DMS53 treated with DMSO at 0.1 percent for 48 hours (cell line): ENCODE data around the gene FAAH.

ENCODE experiments used
- DNase-seq: peaks from one replicate; lab custom pipeline; 2025; ENCODE audit not compliant: unreplicated experiment; lab: John Stamatoyannopoulos, UW

Gene FAAH

GRCh38 chr1:46400421-46400820 is 6.3 kb downstream of the FAAH start:
- DNase-seq = peak; percentile 99

GRCh38 chr1:46401154-46401913 is 7.2 kb downstream of the FAAH start:
- peak; percentile 35 for DNase-seq

GRCh38 chr1:46401964-46402626 is 8.0 kb downstream of the FAAH start:
- peak; percentile 37 for DNase-seq

- DNase-seq = no peak
Measured at GRCh38 chr1:46403916-46404315, 9.8 kb downstream of the FAAH start.

- no peak for DNase-seq
Measured at GRCh38 chr1:46404482-46405196, 10.5 kb downstream of the FAAH start.

- no peak for DNase-seq
Measured at GRCh38 chr1:46405197-46405555, 11.1 kb downstream of the FAAH start.

GRCh38 chr1:46405724-46406123 is 11.6 kb downstream of the FAAH start:
- no peak for DNase-seq

- no peak for DNase-seq
Measured at GRCh38 chr1:46406881-46407608, 12.9 kb downstream of the FAAH start.

GRCh38 chr1:46407636-46408035 is 13.5 kb downstream of the FAAH start:
- DNase-seq = no peak

GRCh38 chr1:46408356-46409062 is 14.4 kb downstream of the FAAH start:
- DNase-seq = no peak

- DNase-seq = no peak
Measured at GRCh38 chr1:46409063-46409372, 14.9 kb downstream of the FAAH start.

GRCh38 chr1:46410156-46411009 is 16.3 kb downstream of the FAAH start:
- no peak for DNase-seq

- no peak for DNase-seq
Measured at GRCh38 chr1:46411010-46411405, 16.9 kb downstream of the FAAH start.

GRCh38 chr1:46411601-46412341 is 17.7 kb downstream of the FAAH start:
- no peak for DNase-seq

- no peak for DNase-seq
Measured at GRCh38 chr1:46412893-46413595, 18.9 kb downstream of the FAAH start.

GRCh38 chr1:46413596-46413985 is 19.5 kb downstream of the FAAH start:
- no peak for DNase-seq

GRCh38 chr1:46415514-46415913 is 21.4 kb downstream of the FAAH start:
- DNase-seq = no peak

GRCh38 chr1:46418976-46419375 is 24.9 kb downstream of the FAAH start:
- no peak for DNase-seq

- no peak for DNase-seq
Measured at GRCh38 chr1:46420533-46420915, 26.4 kb downstream of the FAAH start.
